ENCODE measurements around the gene NOL6. TPM values are rescaled to one million over a fixed set of nuclear protein-coding genes. Genes with fewer than 3 reads are reported as not detected.
A peak's percentile ranks its signal among the peaks of the same experiment; 100 is the strongest.
"Not testable (repeated sequence)": the region's sequence is repeated elsewhere in the genome, so short reads cannot be mapped to it uniquely, and the experiment has no call there.

The NOL6 gene
- polyA plus RNA-seq (15.5 and 17.8 TPM in 2 replicates), polyA minus RNA-seq (17.7 and 22.9 TPM in 2 replicates)

- no peaks in the 10 kb centered on the region for H4K20me1 ChIP-seq (ENCODE audit: insufficient read depth)
- H3K4me2 ChIP-seq (ENCODE audit: low read length), result peak within 1 kb of the TSS; percentile 95
- peak within 1 kb of the TSS; percentile 65 for H3K27ac ChIP-seq (ENCODE audit: low read length)
- no peaks in the 10 kb centered on the region for H3K9me2 ChIP-seq (ENCODE audit: insufficient read depth, low read length)
- H3K27me3 ChIP-seq (ENCODE audit: insufficient read depth, low read depth, low read length), result no peaks in the 10 kb centered on the region
- H3K36me3 ChIP-seq (ENCODE audit: insufficient read depth, low read length), result no peaks in the 10 kb centered on the region
- H3K9me3 ChIP-seq (ENCODE audit: low read length), result no peaks in the 10 kb centered on the region
- no peaks in the 10 kb centered on the region for H3F3A ChIP-seq (ENCODE audit: insufficient read depth, low read length, poor library complexity, severe bottlenecking)
- peak within 1 kb of the TSS; percentile 96 for H2AFZ ChIP-seq (ENCODE audit: low read depth, low read length)
- peaks cover 10% of the 10 kb centered on the region for H3K79me2 ChIP-seq (replicated peaks; ENCODE audit: insufficient read depth, low read length)
- peak within 1 kb of the TSS; percentile 84 for H3K4me3 ChIP-seq (ENCODE audit: low read length)
- peak within 1 kb of the TSS; percentile 70 for H3K9ac ChIP-seq (ENCODE audit: low read length)
- TF ChIP-seq RAD21 (conservative IDR thresholded peaks at IDR 0.05) (peak; percentile 35), REST (IDR thresholded peaks at IDR 0.05; ENCODE audit: borderline replicate concordance) (peak; percentile 62), TAF1 (IDR thresholded peaks at IDR 0.05; ENCODE audit: low read depth) (peak; percentile 77), POLR2AphosphoS5 (IDR thresholded peaks at IDR 0.05) (peak; percentile 79), MXI1 (conservative IDR thresholded peaks at IDR 0.05; ENCODE audit: poor library complexity, severe bottlenecking) (peak; percentile 100), CTCF (IDR thresholded peaks at IDR 0.05; ENCODE audit: poor library complexity, severe bottlenecking) (no peak)
These were observed at the start of gene NOL6 for GRCh38 chr9:33473643-33474352. Gene NOL6 (minus strand): TSS chr9:33473924. CDS start chr9:33473842, 82 bp downstream.

- peaks cover 28% of the 10 kb centered on the region for H3K27me3 ChIP-seq (ENCODE audit: insufficient read depth, low read depth, low read length)
- H3K9ac ChIP-seq (ENCODE audit: low read length); H3K4me2 ChIP-seq (ENCODE audit: low read length); H2AFZ ChIP-seq (ENCODE audit: low read depth, low read length); H3K4me3 ChIP-seq (ENCODE audit: low read length); H4K20me1 ChIP-seq (ENCODE audit: insufficient read depth); H3K79me2 ChIP-seq (replicated peaks; ENCODE audit: insufficient read depth, low read length); H3K9me3 ChIP-seq (ENCODE audit: low read length); H3F3A ChIP-seq (ENCODE audit: insufficient read depth, low read length, poor library complexity, severe bottlenecking); H3K27ac ChIP-seq (ENCODE audit: low read length); H3K9me2 ChIP-seq (ENCODE audit: insufficient read depth, low read length); H3K36me3 ChIP-seq (ENCODE audit: insufficient read depth, low read length): not testable (repeated sequence)
These were observed 48.1 kb upstream of the NOL6 start for GRCh38 chr9:33521861-33522260.

- H2AFZ ChIP-seq (ENCODE audit: low read depth, low read length); H3K9me2 ChIP-seq (ENCODE audit: insufficient read depth, low read length); H3F3A ChIP-seq (ENCODE audit: insufficient read depth, low read length, poor library complexity, severe bottlenecking); H3K4me3 ChIP-seq (ENCODE audit: low read length); H3K4me2 ChIP-seq (ENCODE audit: low read length); H3K9me3 ChIP-seq (ENCODE audit: low read length); H3K27me3 ChIP-seq (ENCODE audit: insufficient read depth, low read depth, low read length); H3K36me3 ChIP-seq (ENCODE audit: insufficient read depth, low read length); H3K27ac ChIP-seq (ENCODE audit: low read length); H3K79me2 ChIP-seq (replicated peaks; ENCODE audit: insufficient read depth, low read length); H3K9ac ChIP-seq (ENCODE audit: low read length); H4K20me1 ChIP-seq (ENCODE audit: insufficient read depth): not testable (repeated sequence)
These were observed 44.3 kb upstream of the NOL6 start for GRCh38 chr9:33517934-33518577.
